BE2C (cell line): ENCODE measurements around the gene TMEM271.

Experiments used
- DNase-seq: peaks from one replicate; pipeline ENCODE4 v3.0.0-alpha.2; 2020
- H3K27me3 ChIP-seq: fragments of 250-450 bp; sonication (Bioruptor Pico); 2 replicates; pipeline ENCODE4 v1.5.1; 2020; ENCODE audit warnings: mild to moderate bottlenecking
- H3K36me3 ChIP-seq: fragments of 250-450 bp; sonication (Bioruptor Pico); 2 replicates; pipeline ENCODE4 v1.5.1; 2020; ENCODE audit warnings: mild to moderate bottlenecking
- H3K4me1 ChIP-seq: fragments of 250-450 bp; sonication (Bioruptor Pico); 2 replicates; pipeline ENCODE4 v1.5.1; 2020
- H3K4me3 ChIP-seq: 2 replicates; pipeline ENCODE4 v1.5.1; 2011; ENCODE audit warnings: low read depth, low read length
- H3K9me3 ChIP-seq: fragments of 250-450 bp; sonication (Bioruptor Pico); 2 replicates; pipeline ENCODE4 v1.5.1; 2020
- CTCF ChIP-seq: IDR thresholded peaks from 2 replicates; pipeline ENCODE4 v1.5.1; 2012; ENCODE audit warnings: mild to moderate bottlenecking, low read depth, low read length

The TMEM271 gene

GRCh38 chr4:545612-546011 is 30.5 kb downstream of the TMEM271 start:
- TF ChIP-seq CTCF, result no peak
- no peak for DNase-seq
- Histone ChIP-seq H3K9me3 (no peaks in the 10 kb centered on the region), H3K27me3 (peaks cover 18% of the 10 kb centered on the region), H3K4me1 (no peaks in the 10 kb centered on the region), H3K4me3 (no peak overlapping the region), H3K36me3 (no peaks in the 10 kb centered on the region)

- DNase-seq, result no peak
- H3K4me1 ChIP-seq, result no peaks in the 10 kb centered on the region
- no peaks in the 10 kb centered on the region for H3K36me3 ChIP-seq
- no peak for TF ChIP-seq CTCF
- H3K27me3 ChIP-seq, result peaks cover 18% of the 10 kb centered on the region
- H3K9me3 ChIP-seq, result no peaks in the 10 kb centered on the region
- no peak overlapping the region for H3K4me3 ChIP-seq
These were observed 31.5 kb downstream of the TMEM271 start for GRCh38 chr4:544386-545105.

GRCh38 chr4:541271-541670 is 34.8 kb downstream of the TMEM271 start:
- DNase-seq, result no peak
- Histone ChIP-seq H3K9me3 (no peaks in the 10 kb centered on the region), H3K4me3 (no peak overlapping the region), H3K27me3 (peaks cover 3% of the 10 kb centered on the region; the same call in 1 of the 2 replicates), H3K36me3 (no peaks in the 10 kb centered on the region; the same call in none of the 2 replicates), H3K4me1 (no peaks in the 10 kb centered on the region)
- TF ChIP-seq CTCF, result no peak

- Histone ChIP-seq H3K27me3 (no peaks in the 10 kb centered on the region), H3K9me3 (no peaks in the 10 kb centered on the region), H3K36me3 (peaks cover 2% of the 10 kb centered on the region), H3K4me3 (no peak overlapping the region), H3K4me1 (no peaks in the 10 kb centered on the region)
- no peak for TF ChIP-seq CTCF
- no peak for DNase-seq
These were observed 37.5 kb downstream of the TMEM271 start for GRCh38 chr4:538542-539142.

GRCh38 chr4:537436-538264 is 38.4 kb downstream of the TMEM271 start:
- DNase-seq, result no peak
- Histone ChIP-seq H3K4me1 (no peaks in the 10 kb centered on the region), H3K27me3 (no peaks in the 10 kb centered on the region), H3K4me3 (no peak overlapping the region), H3K36me3 (peaks cover 11% of the 10 kb centered on the region), H3K9me3 (no peaks in the 10 kb centered on the region)
- no peak for TF ChIP-seq CTCF
